Gastrocnemius medialis (tissue), 4 donors: ENCODE data around the gene CHAC1. TPM values are rescaled to one million over a fixed set of nuclear protein-coding genes. Genes with fewer than 3 reads are reported as not detected.
"Not testable (repeated sequence)": the region's sequence is repeated elsewhere in the genome, so short reads cannot be mapped to it uniquely, and the experiment has no call there.

Experiments
- ATAC-seq, 2 donors: fragments of 150-250 bp; one replicate each; pipeline ENCODE4 v1.9.1; 2016
- DNase-seq, 2 donors: peaks; one replicate each; pipeline ENCODE4 v3.0.0-alpha.2; 2019
- H3K27ac ChIP-seq, 4 donors: fragments of 200-600 bp; sonication (generic); 1 replicate in 1 of 4; 2 replicates in 3 of 4; pipeline ENCODE4 v1.5.1; 2016 to 2018; ENCODE audit warnings: mild to moderate bottlenecking in 2 of 4, moderate library complexity in 1 of 4
- H3K27me3 ChIP-seq, 3 donors: fragments of 200-600 bp; sonication (generic) in 2 of 3; 1 replicate in 1 of 3; 2 replicates in 2 of 3; pipeline versions ENCODE4 v1.5.1 to v1.6.0; 2016 to 2019; ENCODE audit warnings: mild to moderate bottlenecking in 1 of 3, moderate library complexity in 1 of 3
- H3K36me3 ChIP-seq, 2 donors: fragments of 200-600 bp; sonication (generic) in 1 of 2; one replicate each; pipeline ENCODE4 v1.5.1; 2017 to 2018
- H3K4me1 ChIP-seq, 2 donors: fragments of 200-600 bp; sonication (generic) in 1 of 2; one replicate each; pipeline ENCODE4 v1.5.1; 2016 to 2017; ENCODE audit warnings: mild to moderate bottlenecking in 2 of 2
- H3K4me3 ChIP-seq, 4 donors: fragments of 200-600 bp; sonication (generic) in 3 of 4; 1 replicate in 1 of 4; 2 replicates in 3 of 4; pipeline ENCODE4 v1.5.1; 2016 to 2019; ENCODE audit warnings: mild to moderate bottlenecking in 2 of 4
- H3K9me3 ChIP-seq, 3 donors: fragments of 200-600 bp; sonication (generic) in 2 of 3; 1 replicate in 1 of 3; 2 replicates in 2 of 3; pipeline ENCODE4 v1.5.1; 2016 to 2019
- POLR2A ChIP-seq, 2 donors: fragments of 450-650 bp; IDR thresholded peaks; one replicate each; pipeline ENCODE4 v1.6.1; 2017; ENCODE audit warnings: antibody characterized with exemption in 2 of 2, mild to moderate bottlenecking in 2 of 2, moderate library complexity in 2 of 2
- in situ Hi-C, 4 donors: fragments of 200-750 bp; cut with MboI; loops; one replicate each; pipeline versions ENCODE4 v1.15.0 to v1.8.0; 2017; ENCODE audit warnings: low sequenced_read_pairs in 4 of 4
- intact Hi-C: fragments of 100-400 bp; cut with DNase I; formaldehyde crosslinking; loops from one replicate; pipeline ENCODE4 v1.15.1; 2023; ENCODE audit warnings: low total_unique reads
- total RNA-seq, 4 donors: library from RNA; depleted of rRNA; stranded (reverse); fragments of >200 nt; gene quantifications; one replicate each; pipeline versions ENCODE4 v1.1.0 to v1.2.3, GENCODE V29; 2016
- TF ChIP-seq, protein P1 (sequence below), 5 experiments: fragments of 450-650 bp in 3 of 5; fragments of 200-600 bp in 2 of 5; sonication (generic) in 2 of 5; IDR thresholded peaks in 4 of 5; conservative IDR thresholded peaks in 1 of 5; 1 replicate in 4 of 5; 2 replicates in 1 of 5; pipeline ENCODE4 v1.5.1; 2016 to 2019; ENCODE audit warnings: antibody characterized with exemption in 5 of 5, mild to moderate bottlenecking in 3 of 5, moderate library complexity in 3 of 5

Gene CHAC1
- total RNA-seq, 4 donors from 2014 or later = 93.4 to 320 (median 139) TPM

DNA sequence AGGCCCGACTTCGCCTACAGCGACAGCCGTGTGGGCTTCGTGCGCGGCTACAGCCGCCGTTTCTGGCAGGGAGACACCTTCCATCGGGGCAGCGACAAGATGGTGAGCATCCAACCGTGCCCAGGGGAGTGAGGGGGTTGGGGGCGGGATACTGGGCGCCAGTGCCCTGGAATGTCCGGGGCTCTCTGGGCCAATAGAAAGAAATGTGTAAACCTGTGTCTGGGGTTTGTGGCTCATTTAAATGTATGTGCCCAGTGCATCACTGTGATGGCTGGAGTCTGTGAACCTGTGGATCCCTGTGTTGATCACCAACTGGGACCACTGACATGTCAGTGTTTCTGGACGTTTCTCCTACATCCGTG lies 423 bp downstream of the CHAC1 start:
- peaks cover 46 to 61% of the 10 kb centered on the region in 2 donors for H3K4me1 ChIP-seq
- H3K36me3 ChIP-seq = peaks cover 3 to 12% of the 10 kb centered on the region in 2 donors
- peak overlapping the region; percentile 91 to 99 (median 96) for H3K27ac ChIP-seq
- in situ Hi-C loops = no loop called here
- H3K9me3 ChIP-seq = no peaks in the 10 kb centered on the region
- peak overlapping the region; percentile 76 to 96 (median 87) for H3K4me3 ChIP-seq
- ATAC-seq (no peak), DNase-seq (no peak)
- intact Hi-C loops = loop anchor here (10.0 kb wide), 1 partner anchor 849 kb away; the partner anchor contains the start of gene BMF
- H3K27me3 ChIP-seq = no peaks in the 10 kb centered on the region
- TF ChIP-seq POLR2A (IDR thresholded peaks at IDR 0.05) = no peak
- TF ChIP-seq, protein P1, sequence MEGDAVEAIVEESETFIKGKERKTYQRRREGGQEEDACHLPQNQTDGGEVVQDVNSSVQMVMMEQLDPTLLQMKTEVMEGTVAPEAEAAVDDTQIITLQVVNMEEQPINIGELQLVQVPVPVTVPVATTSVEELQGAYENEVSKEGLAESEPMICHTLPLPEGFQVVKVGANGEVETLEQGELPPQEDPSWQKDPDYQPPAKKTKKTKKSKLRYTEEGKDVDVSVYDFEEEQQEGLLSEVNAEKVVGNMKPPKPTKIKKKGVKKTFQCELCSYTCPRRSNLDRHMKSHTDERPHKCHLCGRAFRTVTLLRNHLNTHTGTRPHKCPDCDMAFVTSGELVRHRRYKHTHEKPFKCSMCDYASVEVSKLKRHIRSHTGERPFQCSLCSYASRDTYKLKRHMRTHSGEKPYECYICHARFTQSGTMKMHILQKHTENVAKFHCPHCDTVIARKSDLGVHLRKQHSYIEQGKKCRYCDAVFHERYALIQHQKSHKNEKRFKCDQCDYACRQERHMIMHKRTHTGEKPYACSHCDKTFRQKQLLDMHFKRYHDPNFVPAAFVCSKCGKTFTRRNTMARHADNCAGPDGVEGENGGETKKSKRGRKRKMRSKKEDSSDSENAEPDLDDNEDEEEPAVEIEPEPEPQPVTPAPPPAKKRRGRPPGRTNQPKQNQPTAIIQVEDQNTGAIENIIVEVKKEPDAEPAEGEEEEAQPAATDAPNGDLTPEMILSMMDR (IDR thresholded peaks at IDR 0.05 in 4 of 5, conservative IDR thresholded peaks at IDR 0.05 in 1 of 5) = no peak

DNA sequence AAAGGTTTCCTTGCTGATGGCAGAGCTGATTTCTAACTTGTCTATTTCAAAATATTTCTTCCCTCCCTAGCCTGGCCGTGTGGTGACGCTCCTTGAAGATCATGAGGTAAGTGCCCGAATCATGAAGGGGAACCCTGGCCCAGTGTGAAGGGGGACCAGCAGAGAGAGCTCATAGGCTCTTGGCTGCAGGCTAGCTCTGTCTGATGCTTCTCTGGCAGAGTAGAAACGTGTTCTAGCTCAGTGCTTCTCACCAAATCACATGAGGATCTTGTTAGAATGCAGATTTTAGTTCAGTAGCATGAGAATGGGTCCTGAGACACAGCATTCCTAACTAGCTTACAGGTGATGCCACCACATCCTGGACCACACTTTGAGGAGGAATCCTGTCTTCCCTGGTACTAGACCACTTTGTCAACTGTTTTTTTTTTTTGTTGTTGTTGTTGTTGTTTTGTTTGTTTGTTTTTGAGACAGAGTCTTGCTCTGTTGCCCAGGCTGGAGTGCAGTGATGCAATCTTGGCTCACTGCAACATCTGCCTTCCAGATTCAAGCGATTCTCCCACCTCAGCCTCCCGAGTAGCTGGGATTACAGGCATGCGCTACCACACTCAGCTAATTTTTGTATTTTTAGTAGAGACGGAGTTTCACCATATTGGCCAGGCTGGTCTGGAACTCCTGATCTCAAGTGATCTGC lies 1.0 kb downstream of the CHAC1 start:
- Histone ChIP-seq H3K4me3 (peak overlapping the region; percentile 76 to 96 (median 87)), H3K27ac (peak overlapping the region; percentile 91 to 99 (median 96)), H3K4me1 (peaks cover 45 to 63% of the 10 kb centered on the region in 2 donors), H3K36me3 (peaks cover 3 to 12% of the 10 kb centered on the region in 2 donors)
- H3K27me3 ChIP-seq, H3K9me3 ChIP-seq, ATAC-seq, DNase-seq, in situ Hi-C loops: not testable (repeated sequence)
- intact Hi-C loops = loop anchor here (10.0 kb wide), 1 partner anchor 850 kb away; the partner anchor contains the start of gene BMF

DNA sequence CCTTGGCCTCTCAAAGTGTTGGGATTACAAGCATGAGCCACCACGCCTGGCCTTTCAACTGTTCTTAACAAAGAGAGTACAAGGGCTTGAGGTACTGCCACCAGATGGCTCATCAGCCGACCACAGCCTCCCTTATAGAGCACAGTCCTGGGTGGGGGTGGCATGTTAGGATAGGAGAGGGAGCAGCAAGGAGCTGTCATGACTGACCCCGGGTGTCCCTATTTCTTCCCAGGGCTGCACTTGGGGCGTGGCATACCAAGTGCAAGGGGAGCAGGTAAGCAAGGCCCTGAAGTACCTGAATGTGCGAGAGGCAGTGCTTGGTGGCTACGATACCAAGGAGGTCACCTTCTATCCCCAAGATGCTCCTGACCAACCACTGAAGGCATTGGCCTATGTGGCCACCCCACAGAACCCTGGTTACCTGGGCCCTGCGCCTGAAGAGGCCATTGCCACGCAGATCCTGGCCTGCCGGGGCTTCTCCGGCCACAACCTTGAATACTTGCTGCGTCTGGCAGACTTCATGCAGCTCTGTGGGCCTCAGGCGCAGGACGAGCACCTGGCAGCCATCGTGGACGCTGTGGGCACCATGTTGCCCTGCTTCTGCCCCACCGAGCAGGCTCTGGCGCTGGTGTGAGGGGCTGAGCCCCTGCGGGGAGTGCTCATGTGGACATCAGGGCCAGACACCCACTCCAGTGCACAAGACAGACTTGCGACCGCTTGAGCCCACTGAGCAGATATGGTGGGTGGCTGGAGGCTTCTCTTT lies 2.1 kb downstream of the CHAC1 start:
- H3K27me3 ChIP-seq = no peaks in the 10 kb centered on the region
- ATAC-seq = no peak
- H3K4me1 ChIP-seq = peaks cover 39 to 54% of the 10 kb centered on the region in 2 donors
- in situ Hi-C loops (no loop called here), intact Hi-C loops (loop anchor here (10.0 kb wide), 1 partner anchor 851 kb away; the partner anchor contains the start of gene BMF)
- TF ChIP-seq POLR2A (IDR thresholded peaks at IDR 0.05) = no peak
- TF ChIP-seq, protein P1 (IDR thresholded peaks at IDR 0.05 in 4 of 5, conservative IDR thresholded peaks at IDR 0.05 in 1 of 5) = no peak
- H3K36me3 ChIP-seq = peaks cover 3 to 12% of the 10 kb centered on the region in 2 donors
- no peaks in the 10 kb centered on the region for H3K9me3 ChIP-seq
- peak overlapping the region; percentile 76 to 96 (median 87) for H3K4me3 ChIP-seq
- peak overlapping the region; percentile 91 to 99 (median 96) for H3K27ac ChIP-seq
- DNase-seq = no peak

DNA sequence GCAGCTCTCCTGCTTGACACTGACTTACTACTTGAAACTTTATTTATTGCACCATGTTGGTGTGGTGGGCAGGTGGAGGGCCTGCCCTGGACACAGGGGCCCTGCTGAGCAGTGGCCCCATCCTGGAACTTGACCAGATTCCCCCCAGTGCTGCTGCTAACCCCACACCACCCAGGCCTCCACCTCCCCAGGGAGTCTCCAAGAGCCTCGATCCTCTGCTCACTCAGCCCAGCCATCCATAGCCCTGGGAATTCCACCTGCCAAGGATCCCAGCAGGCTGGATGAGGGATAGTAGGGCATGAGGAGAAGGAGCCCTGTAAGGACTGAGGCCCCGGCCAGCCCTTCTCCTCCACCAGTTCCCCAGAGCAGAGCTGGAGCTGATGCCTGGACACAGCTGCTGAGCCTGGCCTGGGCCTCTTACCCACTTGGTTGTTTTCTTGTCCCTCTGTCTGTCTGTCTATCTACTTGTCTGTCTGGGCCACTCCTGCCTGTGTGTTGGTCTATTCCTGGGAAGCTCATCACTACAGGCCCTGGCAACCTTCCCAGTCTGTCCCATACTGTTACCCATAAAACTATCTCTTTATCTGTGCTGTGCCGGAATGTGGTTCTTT lies 2.8 kb downstream of the CHAC1 start:
- Histone ChIP-seq H3K27ac (peak overlapping the region; percentile 91 to 99 (median 96)), H3K4me1 (peaks cover 37 to 54% of the 10 kb centered on the region in 2 donors), H3K4me3 (peak overlapping the region; percentile 76 to 96 (median 87)), H3K27me3 (no peaks in the 10 kb centered on the region), H3K9me3 (no peaks in the 10 kb centered on the region), H3K36me3 (peaks cover 3 to 12% of the 10 kb centered on the region in 2 donors)
- in situ Hi-C loops (no loop called here), intact Hi-C loops (loop anchor here (1.0 to 10.0 kb wide), 2 partner anchors 14 to 851 kb away; partner anchors contain the start of gene BMF)
- DNase-seq (peak in 1 of 2 donors; percentile 79), ATAC-seq (peak; percentile 3 to 19)
- TF ChIP-seq POLR2A (IDR thresholded peaks at IDR 0.05) = no peak
- TF ChIP-seq, protein P1 (IDR thresholded peaks at IDR 0.05 in 4 of 5, conservative IDR thresholded peaks at IDR 0.05 in 1 of 5) = no peak
